ENCODE data around the gene HTT-AS. TPM values are rescaled to one million over a fixed set of nuclear protein-coding genes. Genes with fewer than 3 reads are reported as not detected.

The HTT-AS gene
- total and polyA plus RNA-seq, 2 of the 8 experiments (the other 6 are each of a cell fraction or from before 2014, with no cell fraction given) = not detected

DNA sequence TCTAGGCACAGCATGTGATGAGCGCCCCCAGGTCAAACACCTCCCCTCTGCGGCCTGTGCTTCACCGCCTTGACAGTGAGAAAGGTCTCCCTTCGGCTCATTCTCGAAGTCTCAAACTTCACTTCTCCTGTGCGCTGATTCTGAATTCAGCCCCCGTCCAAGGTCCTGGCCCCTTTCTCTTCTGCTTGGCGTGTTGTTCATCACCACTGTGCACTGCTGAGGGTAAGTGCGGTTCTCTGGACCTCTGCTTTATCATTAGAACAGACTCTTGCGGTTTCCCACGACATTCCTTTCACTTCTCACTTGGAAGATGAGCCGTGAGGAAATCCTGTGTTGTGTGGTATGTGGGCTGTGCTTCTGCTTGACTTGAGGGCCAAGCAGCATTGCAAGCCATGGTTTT, 11.9 kb downstream of the HTT-AS start:
- Histone ChIP-seq H2AFZ (ENCODE audit: low read length) (no peak overlapping the region), H3K36me3 (ENCODE audit: control insufficient read depth in 2 of 4, insufficient read depth in 4 of 4, low read length in 3 of 4) (no peaks in the 10 kb centered on the region), H3K56ac (replicated peaks; ENCODE audit: insufficient read length, low read depth, low read length) (no peak overlapping the region), H4K91ac (replicated peaks; ENCODE audit: insufficient read length, low read length) (no peak overlapping the region), H3K4me1 (replicated peaks in 1 of 4; ENCODE audit: control insufficient read depth in 3 of 4, insufficient read depth in 4 of 4, low read length in 3 of 4) (no peaks in the 10 kb centered on the region), H2BK15ac (ENCODE audit: low read length) (no peak overlapping the region), H2AK5ac (ENCODE audit: low read depth, low read length) (no peak overlapping the region), H3K9me3 (ENCODE audit: insufficient read depth in 2 of 2, low read depth in 1 of 2, low read length in 1 of 2) (no peaks in the 10 kb centered on the region; a peak in 1 of 4 replicates), H3K23ac (ENCODE audit: insufficient read length) (no peak overlapping the region), H3K27me3 (replicated peaks in 1 of 4; ENCODE audit: control insufficient read depth in 3 of 4, extremely low read depth in 1 of 4, insufficient read depth in 3 of 4, low read length in 3 of 4) (no peaks in the 10 kb centered on the region), H2BK20ac (ENCODE audit: low read length) (no peak overlapping the region), H3K18ac (ENCODE audit: extremely low read depth, low read length) (no peak overlapping the region), H3K4me3 (ENCODE audit: extremely low read depth in 1 of 4, insufficient read depth in 2 of 4, low read depth in 3 of 4, low read length in 4 of 4) (no peak overlapping the region), H2BK12ac (ENCODE audit: low read depth, low read length) (no peak overlapping the region), H3K14ac (ENCODE audit: insufficient read length) (no peak overlapping the region), H4K20me1 (replicated peaks in 1 of 2; ENCODE audit: control insufficient read depth in 1 of 2, insufficient read depth in 2 of 2, low read length in 2 of 2) (no peaks in the 10 kb centered on the region), H3K79me2 (ENCODE audit: control insufficient read depth in 1 of 2, insufficient read depth in 2 of 2, low read length in 2 of 2) (no peaks in the 10 kb centered on the region), H3K27ac (ENCODE audit: low read depth, low read length) (no peak overlapping the region), H4K5ac (ENCODE audit: insufficient read length, low read depth, low read length) (no peak overlapping the region), H3K4ac (replicated peaks; ENCODE audit: insufficient read length, low read depth, low read length) (no peak overlapping the region), H3K23me2 (ENCODE audit: low read depth, low read length) (no peaks in the 10 kb centered on the region), H3K9ac (replicated peaks in 1 of 4; ENCODE audit: extremely low read depth in 1 of 4, low read depth in 3 of 4, low read length in 3 of 4) (no peak overlapping the region), H3K4me2 (ENCODE audit: insufficient read depth in 1 of 2, low read depth in 2 of 2, low read length in 2 of 2) (no peak overlapping the region), H4K8ac (ENCODE audit: extremely low read depth, insufficient read depth, low read length) (no peak overlapping the region), H2BK5ac (ENCODE audit: low read depth, low read length) (no peak overlapping the region), H2BK120ac (replicated peaks; ENCODE audit: low read depth, low read length) (no peak overlapping the region), H3K79me1 (ENCODE audit: low read depth, low read length) (no peaks in the 10 kb centered on the region)
- 84% methylated on average over 12 of the region's 12 CpGs; no CpG with 5 or more reads in 1 of the 2 experiments for WGBS, 2 experiments (ENCODE audit: extremely low coverage in 1 of 2, insufficient coverage in 1 of 2, insufficient read length in 1 of 2, insufficient replicate concordance in 2 of 2, low coverage in 1 of 2, low lambda C conversion rate in 2 of 2, missing lambda C conversion rate in 1 of 2)
- TF ChIP-seq NANOG (IDR thresholded peaks at IDR 0.05; ENCODE audit: insufficient read depth, low read depth, low read length, poor library complexity, severe bottlenecking) = no peak
- POLR2A ChIA-PET (ENCODE audit: partially characterized antibody) = no interaction called here
- CTCF ChIA-PET (ENCODE audit: partially characterized antibody) = no interaction called here
- FAIRE-seq (no peak), DNase-seq (ENCODE audit: low read depth in 1 of 2, low spot score in 2 of 2) (no peak)
